ENCODE results near the gene ZBTB24. TPM values are rescaled to one million over a fixed set of nuclear protein-coding genes. Genes with fewer than 3 reads are reported as not detected.

Gene ZBTB24
- total and polyA plus RNA-seq, 2 donors (not counting 3 experiments of a cell fraction or from before 2014, with no cell fraction given), result 1.9 to 6.2 TPM

DNA sequence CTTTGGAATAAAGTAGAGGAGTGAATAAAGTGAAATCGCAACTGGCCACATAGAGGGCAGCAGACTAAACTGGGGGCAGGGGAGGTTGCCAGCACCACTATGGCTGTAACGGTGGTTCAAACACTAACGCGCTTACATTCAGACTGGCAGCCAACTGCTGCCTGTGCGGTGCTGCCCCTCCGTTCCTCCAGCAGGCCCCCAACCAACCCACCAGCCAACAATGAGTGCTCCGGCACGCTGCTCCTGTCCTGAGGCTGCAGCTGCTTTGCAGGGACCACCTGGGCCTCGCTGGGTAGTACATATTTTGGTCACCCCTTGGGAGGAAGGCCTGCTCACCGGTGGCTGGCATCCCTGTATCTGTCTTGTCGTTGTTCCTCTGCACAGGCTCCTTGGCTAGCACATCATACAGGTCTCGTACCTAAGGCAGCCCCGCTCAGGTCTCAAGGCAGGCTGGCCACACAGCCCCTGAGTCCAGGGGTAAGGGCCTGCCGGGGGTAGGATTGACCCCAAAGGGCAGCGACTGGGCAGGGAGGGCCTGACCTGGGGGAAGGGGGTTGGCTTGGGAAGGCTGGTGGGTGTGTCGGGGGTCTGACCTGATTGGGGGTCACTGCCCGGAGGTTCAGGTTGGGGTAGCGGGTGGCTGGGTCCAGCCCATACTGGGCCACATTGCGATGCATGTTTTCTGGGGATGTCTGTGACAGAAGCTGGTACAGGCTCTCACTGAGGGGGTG is 33.8 kb downstream of the ZBTB24 start:
- intact Hi-C loops (cut with micrococcal nuclease) (no loop called here), dilution Hi-C loops (cut with MboI; ENCODE audit: extremely low pct_ligation_motif_present, low sequenced_read_pairs) (no loop called here)
- Histone ChIP-seq H4K20me1 (replicated peaks; ENCODE audit: control insufficient read depth, extremely low read depth, insufficient read depth, low read length) (no peaks in the 10 kb centered on the region), H3K79me2 (ENCODE audit: control insufficient read depth, insufficient read depth, low read length) (no peaks in the 10 kb centered on the region), H2AFZ (ENCODE audit: low read depth, low read length) (no peak overlapping the region), H3K27ac (ENCODE audit: insufficient read depth, low read depth, low read length) (no peak overlapping the region), H3K4me2 (ENCODE audit: insufficient read depth, low read length) (no peak overlapping the region), H3K4me3 (replicated peaks in 1 of 3; ENCODE audit: insufficient read depth in 1 of 3, low read depth in 1 of 3, low read length in 3 of 3) (no peak overlapping the region), H3K9ac (replicated peaks; ENCODE audit: extremely low read depth, insufficient read depth, low read length) (no peak overlapping the region), H3K4me1 (ENCODE audit: control insufficient read depth, extremely low read depth, insufficient read depth, low read length) (no peaks in the 10 kb centered on the region), H3K9me1 (replicated peaks; ENCODE audit: control insufficient read depth, extremely low read depth, insufficient read depth, low read length) (no peaks in the 10 kb centered on the region), H3K36me3 (ENCODE audit: control insufficient read depth in 2 of 2, extremely low read depth in 1 of 2, insufficient read depth in 2 of 2, low read length in 2 of 2) (peaks cover 0 to 6% of the 10 kb centered on the region in 2 experiments), H3K9me3 (replicated peaks; ENCODE audit: control insufficient read depth, insufficient read depth, low read length) (no peaks in the 10 kb centered on the region), H3K27me3 (ENCODE audit: control insufficient read depth in 2 of 2, insufficient read depth in 2 of 2, low read length in 2 of 2) (no peaks in the 10 kb centered on the region)
- ChIA-PET CTCF (interaction anchor here (1.7 kb wide), 1 partner anchor 8 kb away, joined by 6 read pairs; the partner anchor contains the start of genes PPIL6 and SMPD2), POLR2A (no interaction called here)
- no peak for FAIRE-seq
- TF ChIP-seq, protein P1, sequence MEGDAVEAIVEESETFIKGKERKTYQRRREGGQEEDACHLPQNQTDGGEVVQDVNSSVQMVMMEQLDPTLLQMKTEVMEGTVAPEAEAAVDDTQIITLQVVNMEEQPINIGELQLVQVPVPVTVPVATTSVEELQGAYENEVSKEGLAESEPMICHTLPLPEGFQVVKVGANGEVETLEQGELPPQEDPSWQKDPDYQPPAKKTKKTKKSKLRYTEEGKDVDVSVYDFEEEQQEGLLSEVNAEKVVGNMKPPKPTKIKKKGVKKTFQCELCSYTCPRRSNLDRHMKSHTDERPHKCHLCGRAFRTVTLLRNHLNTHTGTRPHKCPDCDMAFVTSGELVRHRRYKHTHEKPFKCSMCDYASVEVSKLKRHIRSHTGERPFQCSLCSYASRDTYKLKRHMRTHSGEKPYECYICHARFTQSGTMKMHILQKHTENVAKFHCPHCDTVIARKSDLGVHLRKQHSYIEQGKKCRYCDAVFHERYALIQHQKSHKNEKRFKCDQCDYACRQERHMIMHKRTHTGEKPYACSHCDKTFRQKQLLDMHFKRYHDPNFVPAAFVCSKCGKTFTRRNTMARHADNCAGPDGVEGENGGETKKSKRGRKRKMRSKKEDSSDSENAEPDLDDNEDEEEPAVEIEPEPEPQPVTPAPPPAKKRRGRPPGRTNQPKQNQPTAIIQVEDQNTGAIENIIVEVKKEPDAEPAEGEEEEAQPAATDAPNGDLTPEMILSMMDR (IDR thresholded peaks at IDR 0.05; ENCODE audit: extremely low read depth in 1 of 2, insufficient read depth in 1 of 2, low read depth in 1 of 2, low read length in 2 of 2), result no peak
- TF ChIP-seq GATA2 (IDR thresholded peaks at IDR 0.05; ENCODE audit: insufficient read depth, insufficient read length, low read depth, low read length), result no peak
- TF ChIP-seq JUN (IDR thresholded peaks at IDR 0.05; ENCODE audit: borderline replicate concordance, insufficient read depth, insufficient read length, low read depth), result no peak
- TF ChIP-seq EZH2 (IDR thresholded peaks at IDR 0.05; ENCODE audit: borderline replicate concordance, low read depth, low read length, severe bottlenecking), result no peak
- TF ChIP-seq MYC (IDR thresholded peaks at IDR 0.05; ENCODE audit: low read depth, low read length), result no peak
- TF ChIP-seq POLR2A (IDR thresholded peaks at IDR 0.05; ENCODE audit: low read depth, low read length), result no peak
- TF ChIP-seq POLR2AphosphoS5 (IDR thresholded peaks at IDR 0.05; ENCODE audit: insufficient read depth, low read depth, low read length), result no peak
- no peak for TF ChIP-seq FOS (IDR thresholded peaks at IDR 0.05; ENCODE audit: borderline replicate concordance, insufficient read depth, low read length)
- TF ChIP-seq, protein P2, sequence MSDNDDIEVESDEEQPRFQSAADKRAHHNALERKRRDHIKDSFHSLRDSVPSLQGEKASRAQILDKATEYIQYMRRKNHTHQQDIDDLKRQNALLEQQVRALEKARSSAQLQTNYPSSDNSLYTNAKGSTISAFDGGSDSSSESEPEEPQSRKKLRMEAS (IDR thresholded peaks at IDR 0.05; ENCODE audit: insufficient read depth, insufficient read length), result no peak
- no peak for DNase-seq (ENCODE audit: low read depth, low spot score)
- BruUV-seq (replicated peaks), result no TSS peak

Data from endothelial cell of umbilical vein (primary cell).